Measurements from ENCODE around the gene TMEM114.

TMEM114 gene

GRCh38 chr16:8589900-8590688, at the start of gene TMEM114:
TSS of gene TMEM114 (minus strand) at chr16:8590511. CDS start at chr16:8589838, 673 bp downstream.
- no peak for DNase-seq

- no peak for DNase-seq
Observed at GRCh38 chr16:8639694-8640093, 49.4 kb upstream of the TMEM114 start.

GRCh38 chr16:8634991-8635736, 44.9 kb upstream of the TMEM114 start:
- DNase-seq, result no peak

GRCh38 chr16:8632675-8633182, 42.4 kb upstream of the TMEM114 start:
- DNase-seq, result peak; percentile 34

- no peak for DNase-seq
Observed at GRCh38 chr16:8631818-8632465, 41.6 kb upstream of the TMEM114 start.

GRCh38 chr16:8631373-8631772, 41.1 kb upstream of the TMEM114 start:
- no peak for DNase-seq

- DNase-seq, result no peak
Observed at GRCh38 chr16:8630255-8630953, 40.1 kb upstream of the TMEM114 start.

DNA sequence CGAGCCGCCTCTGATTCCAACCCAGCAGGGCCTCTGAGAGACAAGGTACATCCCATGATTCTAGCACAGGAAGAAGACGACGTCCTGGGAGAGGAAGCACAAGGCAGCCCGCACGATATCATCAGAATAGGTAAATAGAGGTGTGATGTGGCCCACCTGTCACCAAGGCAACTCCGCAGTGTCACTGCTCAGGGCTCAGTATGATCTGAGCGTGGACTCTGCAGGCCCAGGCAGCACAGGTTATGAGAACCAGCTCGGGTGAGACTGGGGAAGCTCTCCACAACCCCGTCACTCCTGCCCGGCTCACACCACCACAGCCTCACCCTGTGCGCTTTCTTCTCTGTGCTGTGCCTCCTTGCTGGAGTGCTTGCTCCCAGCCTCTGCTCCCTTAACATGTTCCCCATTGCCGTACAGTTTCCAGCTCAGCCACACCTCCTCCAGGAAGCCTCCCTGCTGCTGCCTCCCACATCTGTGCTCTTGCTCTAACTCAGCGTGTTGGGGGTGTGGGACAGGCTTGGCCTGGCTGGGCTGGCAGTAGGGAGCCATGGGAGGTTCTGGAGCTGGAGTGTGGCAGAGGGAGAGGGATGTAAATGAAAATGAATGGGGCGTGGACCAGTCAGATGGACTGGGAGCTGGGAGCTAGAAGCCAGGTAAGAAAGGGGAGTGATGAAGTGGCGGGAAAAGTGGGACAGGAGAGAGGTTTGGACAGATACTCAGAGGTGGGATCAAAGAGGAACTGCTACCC, 38.8 kb upstream of the TMEM114 start:
- no peak for DNase-seq

- no peak for DNase-seq
Observed at GRCh38 chr16:8627456-8627855, 37.1 kb upstream of the TMEM114 start.

GRCh38 chr16:8626946-8627345, 36.6 kb upstream of the TMEM114 start:
- no peak for DNase-seq

DNA sequence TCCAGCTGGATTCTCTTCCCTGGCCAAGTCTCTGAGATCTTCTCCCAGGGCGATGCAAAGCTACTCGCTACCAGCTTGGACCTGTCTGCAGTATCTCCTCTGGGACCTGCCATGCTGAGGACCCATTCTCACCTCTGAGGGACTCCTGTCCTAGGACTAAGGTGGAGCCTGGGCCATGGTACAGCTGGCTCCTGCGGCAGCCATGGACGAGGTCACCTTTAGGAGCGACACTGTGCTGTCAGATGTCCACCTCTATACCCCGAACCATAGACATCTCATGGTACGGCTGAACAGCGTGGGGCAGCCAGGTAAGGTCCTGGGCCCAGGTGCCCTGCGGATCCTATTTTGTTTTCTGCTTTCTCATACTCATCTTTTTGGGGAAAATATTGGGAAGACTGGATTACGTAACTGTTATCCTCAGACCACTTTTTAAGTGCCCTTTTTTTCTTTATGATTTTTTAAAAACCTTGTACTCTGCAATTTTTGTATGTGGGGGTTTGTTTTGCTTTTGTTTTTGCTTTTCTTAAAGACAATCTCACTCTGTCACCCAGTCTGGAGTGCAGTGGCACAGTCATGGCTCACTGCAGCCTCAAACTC, 35.3 kb upstream of the TMEM114 start:
- no peak for DNase-seq

GRCh38 chr16:8623634-8624033, 33.3 kb upstream of the TMEM114 start:
- no peak for DNase-seq

GRCh38 chr16:8622315-8622656, 32.0 kb upstream of the TMEM114 start:
- DNase-seq, result no peak

DNA sequence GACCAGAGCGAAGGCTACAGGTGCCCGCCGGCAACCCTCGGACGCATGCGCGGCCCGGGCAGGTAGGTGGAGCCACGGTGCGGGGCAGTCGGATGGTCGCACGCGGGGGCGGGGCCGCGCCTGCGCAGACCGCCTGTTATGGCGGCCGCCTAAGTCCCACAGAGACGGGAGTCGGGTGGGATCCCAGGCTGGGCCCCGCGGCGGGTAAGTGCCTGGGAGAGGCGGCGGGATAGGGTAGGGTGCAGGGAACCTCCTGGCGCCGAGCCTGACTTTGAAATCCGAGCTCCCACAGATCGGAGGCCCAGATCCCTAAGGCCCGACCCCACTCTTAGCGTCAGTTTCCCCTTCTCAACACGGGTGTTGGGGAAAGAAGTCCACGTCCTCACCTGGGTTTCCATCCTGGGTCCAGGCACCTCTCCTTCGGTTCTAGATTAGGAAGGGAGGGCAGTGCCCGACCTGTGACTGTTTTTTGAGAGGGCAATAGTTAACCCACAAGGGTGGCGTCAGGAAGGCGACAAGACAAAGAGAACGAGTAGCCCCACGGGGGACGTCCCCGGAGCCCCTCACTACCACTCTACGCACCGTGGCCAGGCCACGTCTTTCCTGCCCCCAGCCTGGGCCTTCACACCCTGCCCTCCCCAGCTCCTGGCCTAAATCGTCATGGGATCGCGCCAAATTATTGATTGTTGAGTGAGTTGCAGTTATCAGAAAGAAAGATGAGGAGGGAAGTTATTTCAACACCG, 31.4 kb upstream of the TMEM114 start, which contains the start of gene METTL22:
METTL22 (plus strand) TSS at position 127 of the 743 bp plus-strand sequence. CDS start 3,968 bp downstream, outside the sequence.
- peak; percentile 92 for DNase-seq

DNA sequence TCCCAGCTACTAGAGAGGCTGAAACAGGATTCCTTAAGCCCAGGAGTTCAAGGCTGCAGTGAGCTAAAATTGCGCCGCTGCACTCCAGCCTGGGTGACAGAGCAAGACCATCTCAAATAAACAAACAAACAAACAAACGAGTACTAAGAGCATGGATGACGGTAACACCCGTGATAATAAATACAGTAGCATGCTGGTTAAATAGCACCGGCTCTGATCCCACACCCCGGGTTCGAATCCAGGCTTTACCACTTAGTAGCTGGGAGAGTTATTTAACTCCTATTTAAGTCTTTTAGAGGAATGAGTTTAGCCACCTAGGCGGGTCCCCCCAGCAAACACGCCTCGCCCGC, 30.9 kb upstream of the TMEM114 start:
- DNase-seq, result no peak

DNA sequence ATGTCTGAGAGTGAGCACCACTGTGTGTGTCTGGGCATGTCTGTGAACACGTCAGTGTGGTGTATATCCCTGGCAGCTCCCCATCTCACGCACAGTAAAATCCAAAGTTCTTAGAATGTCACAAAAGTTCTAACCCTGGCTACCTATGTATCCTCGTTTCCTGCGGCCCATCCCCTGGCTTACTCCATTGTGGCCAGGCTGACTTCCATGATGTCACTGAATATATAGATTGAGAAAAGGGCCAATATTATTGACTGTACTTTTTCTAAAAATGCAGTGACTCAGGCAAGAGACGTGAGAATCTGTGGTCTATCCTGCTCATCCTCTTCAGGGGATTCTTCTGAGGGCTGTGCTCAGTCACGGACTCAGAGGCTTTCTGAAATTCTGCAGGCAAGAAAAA, 30.2 kb upstream of the TMEM114 start:
- no peak for DNase-seq

GRCh38 chr16:8619671-8620370, 29.5 kb upstream of the TMEM114 start:
- no peak for DNase-seq

DNA sequence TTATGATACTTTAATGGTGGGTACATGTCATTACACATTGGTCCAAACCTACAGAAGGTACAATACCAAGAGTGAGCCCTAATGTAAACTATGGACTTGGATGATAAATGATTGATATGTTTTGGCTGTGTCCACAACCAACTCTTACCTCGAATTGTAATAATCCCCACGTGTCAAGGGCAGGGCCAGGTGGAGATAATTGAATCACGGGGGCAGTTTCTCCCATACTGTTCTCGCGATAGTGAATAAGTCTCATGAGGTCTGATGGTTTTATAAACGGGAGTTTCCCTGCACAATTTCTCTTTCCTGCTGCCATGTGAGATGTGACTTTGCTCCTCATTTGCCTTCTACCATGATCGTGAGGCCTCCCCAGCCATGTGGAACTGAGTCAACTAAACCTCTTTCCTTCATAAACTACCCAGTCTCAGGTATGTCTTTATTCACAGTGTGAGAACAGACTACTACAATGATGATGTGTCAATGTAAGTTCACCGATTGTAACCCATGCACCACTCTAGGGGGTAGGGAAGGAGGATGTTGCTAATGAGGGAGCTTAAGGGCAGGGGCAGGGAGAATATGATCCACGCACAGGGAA, 24.2 kb upstream of the TMEM114 start:
- DNase-seq, result no peak

GRCh38 chr16:8611886-8612600, 21.7 kb upstream of the TMEM114 start:
- DNase-seq, result no peak

Measured in CD4-positive, alpha-beta T cell treated with Interleukin-10 for 1 hour (primary cell).